Esophagus muscularis mucosa (tissue), 3 donors: ENCODE data around the gene RGS12.

Experiments used
- CTCF ChIP-seq, 3 experiments: fragments of 200-600 bp in 2 of 3; fragments of 450-650 bp in 1 of 3; sonication (generic) in 2 of 3; IDR thresholded peaks; one replicate each; pipeline ENCODE4 v1.5.1; 2017 to 2019; ENCODE audit warnings: antibody characterized with exemption in 3 of 3, mild to moderate bottlenecking in 2 of 3, moderate library complexity in 1 of 3
- POLR2AphosphoS5 ChIP-seq, 2 donors: sonication (generic); formaldehyde crosslinking; IDR thresholded peaks; one replicate each; pipeline ENCODE4 v1.6.1; 2017; ENCODE audit warnings: antibody characterized with exemption in 2 of 2

DNA sequence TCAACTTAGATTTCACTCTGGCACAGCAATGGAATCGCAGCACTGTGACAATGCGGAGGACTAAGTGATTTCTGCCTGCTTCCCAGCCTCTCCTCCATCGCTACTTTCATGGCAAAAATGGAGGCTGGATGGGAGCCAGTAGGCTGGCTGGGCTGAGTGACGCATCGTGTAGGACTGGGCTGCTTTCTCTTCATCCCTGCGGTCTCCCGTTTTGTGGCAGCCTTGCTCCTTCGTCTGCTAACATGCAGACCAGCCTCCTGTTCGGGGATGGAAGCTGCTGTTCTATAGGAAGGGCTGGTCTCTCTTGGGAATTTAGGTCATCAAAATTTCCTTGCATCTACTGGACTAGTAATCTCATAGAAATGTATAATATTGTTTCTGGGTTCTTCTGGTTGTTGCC lies 15.8 kb upstream of the RGS12 start:
- TF ChIP-seq CTCF (IDR thresholded peaks at IDR 0.05) (no peak), POLR2AphosphoS5 (IDR thresholded peaks at IDR 0.05) (no peak)
